ENCODE data around the gene OTOS. TPM values are rescaled to one million over a fixed set of nuclear protein-coding genes. Genes with fewer than 3 reads are reported as not detected.

Gene OTOS
- total and polyA plus RNA-seq, 2 of the 4 experiments (the other 2 are of a cell fraction), result 0.34 TPM; not detected in 1

GRCh38 chr2:240124651-240125030, 15.8 kb downstream of the OTOS start:
- H3K9me3 ChIP-seq (ENCODE audit: control insufficient read depth, insufficient read depth, low read length), result no peaks in the 10 kb centered on the region
- no TSS peak for BruUV-seq (replicated peaks)
- no peak for ATAC-seq (ENCODE audit: low read depth)
- no peak overlapping the region for H3K14ac ChIP-seq (replicated peaks; ENCODE audit: low read depth, low read length)
- no peaks in the 10 kb centered on the region for H3K9me1 ChIP-seq (ENCODE audit: insufficient read depth, low read length)
- in situ Hi-C loops (cut with MboI; ENCODE audit: low sequenced_read_pairs) (loop anchor here (25.0 kb wide), 1 partner anchor 1087 kb away; no protein-coding TSS in a partner anchor), intact Hi-C loops (cut with micrococcal nuclease) (no loop called here), dilution Hi-C loops (cut with HindIII; ENCODE audit: low sequenced_read_pairs, unreplicated experiment) (no loop called here)
- no peak overlapping the region for H2BK120ac ChIP-seq (ENCODE audit: low read depth, low read length)
- no peaks in the 10 kb centered on the region for H3K4me1 ChIP-seq (ENCODE audit: control insufficient read depth, insufficient read depth, low read length)
- no peak overlapping the region for H4K8ac ChIP-seq (ENCODE audit: low read depth in 2 of 2, low read length in 2 of 2)
- H2BK5ac ChIP-seq (ENCODE audit: low read depth, low read length, poor library complexity, severe bottlenecking), result no peak overlapping the region
- H3K4ac ChIP-seq (ENCODE audit: low read depth, low read length), result no peak overlapping the region
- ChIA-PET CTCF (no interaction called here), POLR2A (ENCODE audit: unreplicated experiment) (no interaction called here)
- TF ChIP-seq BHLHE40 (IDR thresholded peaks at IDR 0.05; ENCODE audit: low read depth, low read length), result no peak
- no peak for TF ChIP-seq FOS (IDR thresholded peaks at IDR 0.05; ENCODE audit: low read depth, low read length)
- TF ChIP-seq, protein P1, sequence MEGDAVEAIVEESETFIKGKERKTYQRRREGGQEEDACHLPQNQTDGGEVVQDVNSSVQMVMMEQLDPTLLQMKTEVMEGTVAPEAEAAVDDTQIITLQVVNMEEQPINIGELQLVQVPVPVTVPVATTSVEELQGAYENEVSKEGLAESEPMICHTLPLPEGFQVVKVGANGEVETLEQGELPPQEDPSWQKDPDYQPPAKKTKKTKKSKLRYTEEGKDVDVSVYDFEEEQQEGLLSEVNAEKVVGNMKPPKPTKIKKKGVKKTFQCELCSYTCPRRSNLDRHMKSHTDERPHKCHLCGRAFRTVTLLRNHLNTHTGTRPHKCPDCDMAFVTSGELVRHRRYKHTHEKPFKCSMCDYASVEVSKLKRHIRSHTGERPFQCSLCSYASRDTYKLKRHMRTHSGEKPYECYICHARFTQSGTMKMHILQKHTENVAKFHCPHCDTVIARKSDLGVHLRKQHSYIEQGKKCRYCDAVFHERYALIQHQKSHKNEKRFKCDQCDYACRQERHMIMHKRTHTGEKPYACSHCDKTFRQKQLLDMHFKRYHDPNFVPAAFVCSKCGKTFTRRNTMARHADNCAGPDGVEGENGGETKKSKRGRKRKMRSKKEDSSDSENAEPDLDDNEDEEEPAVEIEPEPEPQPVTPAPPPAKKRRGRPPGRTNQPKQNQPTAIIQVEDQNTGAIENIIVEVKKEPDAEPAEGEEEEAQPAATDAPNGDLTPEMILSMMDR (conservative IDR thresholded peaks at IDR 0.05; ENCODE audit: low read depth, low read length), result no peak
- no peak for TF ChIP-seq MXI1 (IDR thresholded peaks at IDR 0.05; ENCODE audit: borderline replicate concordance, low read depth, low read length)
- TF ChIP-seq POLR2A (IDR thresholded peaks at IDR 0.05; ENCODE audit: low read depth, low read length), result no peak
- TF ChIP-seq CEBPB (IDR thresholded peaks at IDR 0.05; ENCODE audit: low read depth, low read length), result no peak
- TF ChIP-seq RAD21 (IDR thresholded peaks at IDR 0.05; ENCODE audit: low read length), result no peak
- no peak overlapping the region for H3K9ac ChIP-seq (ENCODE audit: low read depth, low read length)
- H2BK15ac ChIP-seq (ENCODE audit: low read depth, low read length), result no peak overlapping the region
- H3K79me1 ChIP-seq (ENCODE audit: low read depth in 1 of 2, low read length in 2 of 2), result no peaks in the 10 kb centered on the region; a peak in 1 of 4 replicates
- DNase-seq, result no peak
- no peak overlapping the region for H2BK20ac ChIP-seq (ENCODE audit: low read depth, low read length)
- H2AFZ ChIP-seq (replicated peaks; ENCODE audit: low read length, poor library complexity), result no peak overlapping the region
- H4K20me1 ChIP-seq (ENCODE audit: insufficient read depth, low read length), result no peaks in the 10 kb centered on the region
- no peak overlapping the region for H3K56ac ChIP-seq (ENCODE audit: extremely low read depth, insufficient read depth, low read length)
- no peak overlapping the region for H2AK9ac ChIP-seq (replicated peaks; ENCODE audit: low read depth, low read length, poor library complexity)
- H3K4me2 ChIP-seq (ENCODE audit: low read depth, low read length), result no peak overlapping the region
- H4K91ac ChIP-seq (ENCODE audit: insufficient read depth, low read depth, low read length), result no peak overlapping the region
- H3K36me3 ChIP-seq (ENCODE audit: control insufficient read depth, insufficient read depth, low read length), result peaks cover 19% of the 10 kb centered on the region
- no peak overlapping the region for H3K18ac ChIP-seq (ENCODE audit: low read depth, low read length)
- no peaks in the 10 kb centered on the region for H3K27me3 ChIP-seq (ENCODE audit: control insufficient read depth, insufficient read depth, low read length)
- H3K4me3 ChIP-seq (ENCODE audit: insufficient read depth, low read depth, low read length), result no peak overlapping the region
- H3K27ac ChIP-seq (ENCODE audit: insufficient read depth, low read length), result no peak overlapping the region
- H3K23ac ChIP-seq (ENCODE audit: low read depth, low read length), result no peak overlapping the region
- no peak overlapping the region for H2AK5ac ChIP-seq (ENCODE audit: low read depth, low read length)
- 100% methylated on average over 1 of the region's 8 CpGs; no CpG with 5 or more reads in 1 of the 2 experiments for WGBS, 2 experiments (ENCODE audit: extremely low coverage in 2 of 2, insufficient read length in 1 of 2)
- no peak overlapping the region for H4K5ac ChIP-seq (ENCODE audit: low read depth, low read length)

Measured in IMR-90 (cell line).